Measurements from ENCODE around the gene HSPG2. TPM values are rescaled to one million over a fixed set of nuclear protein-coding genes. Genes with fewer than 3 reads are reported as not detected.

HSPG2 gene
- total and polyA plus RNA-seq, 9 of the 15 experiments (the other 6 are each of a cell fraction or from before 2014, with no cell fraction given) = 0.14 to 160 (median 15.7) TPM

DNA sequence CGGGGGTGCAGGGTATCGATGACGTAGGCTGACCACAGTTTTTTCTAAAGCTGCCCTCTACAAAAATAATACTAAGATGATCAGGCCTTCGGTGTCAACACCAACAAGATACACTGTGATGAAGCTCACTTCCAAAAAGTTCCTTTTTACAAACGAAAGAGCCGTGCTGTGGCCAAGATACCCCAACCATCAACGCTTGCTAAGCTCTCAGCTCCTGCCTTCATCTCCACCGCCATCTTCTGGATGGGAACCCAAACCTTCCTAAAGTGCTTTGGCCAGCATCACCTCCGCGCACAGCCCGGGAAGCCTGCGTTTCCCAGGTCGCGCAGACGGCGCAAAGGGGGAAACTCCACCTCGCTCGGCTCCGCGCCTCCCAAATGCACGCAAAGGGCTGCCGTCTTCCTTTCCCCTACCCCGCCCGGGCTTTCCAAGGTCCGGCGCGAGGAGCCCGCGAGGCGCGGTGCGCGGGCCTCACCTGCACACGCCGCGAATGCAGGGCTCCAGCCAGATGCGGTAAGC lies 154.7 kb downstream of the HSPG2 start (continued):
- TF ChIP-seq ZNF561 (CRISPR knock-in tag; conservative IDR thresholded peaks at IDR 0.05) = no peak
- no peak for TF ChIP-seq CSDE1 (IDR thresholded peaks at IDR 0.05)
- TF ChIP-seq, protein P1, sequence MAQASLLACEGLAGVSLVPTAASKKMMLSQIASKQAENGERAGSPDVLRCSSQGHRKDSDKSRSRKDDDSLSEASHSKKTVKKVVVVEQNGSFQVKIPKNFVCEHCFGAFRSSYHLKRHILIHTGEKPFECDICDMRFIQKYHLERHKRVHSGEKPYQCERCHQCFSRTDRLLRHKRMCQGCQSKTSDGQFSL (CRISPR knock-in tag; IDR thresholded peaks at IDR 0.05) = 0 out of 2 replicates have a peak, but pooled peaks have one; percentile 23
- TF ChIP-seq, protein P1 (tag; IDR thresholded peaks at IDR 0.05) = no peak
- TF ChIP-seq TBL1XR1 (IDR thresholded peaks at IDR 0.05; ENCODE audit: low read length in 2 of 2) = peak in 1 of 2 experiments; percentile 12; a peak in 2 of 4 replicates
- peak; percentile 44; the same call in 1 of the 2 replicates for TF ChIP-seq ATF7 (IDR thresholded peaks at IDR 0.05)
- TF ChIP-seq PTBP1 (IDR thresholded peaks at IDR 0.05; ENCODE audit: low read depth, low read length) = no peak
- 0 out of 2 replicates have a peak, but pooled peaks have one; percentile 18 for TF ChIP-seq MECOM (CRISPR knock-in tag; IDR thresholded peaks at IDR 0.05)
- TF ChIP-seq ZNF253 (CRISPR knock-in tag; conservative IDR thresholded peaks at IDR 0.05) = no peak
- no peak for TF ChIP-seq SMAD1 (IDR thresholded peaks at IDR 0.05; ENCODE audit: low read depth, low read length, partially characterized antibody)
- no peak for TF ChIP-seq POLR3A (IDR thresholded peaks at IDR 0.05; ENCODE audit: borderline replicate concordance, extremely low read depth, insufficient read depth, insufficient read length)
- TF ChIP-seq RUNX1 (IDR thresholded peaks at IDR 0.05; ENCODE audit: low read depth) = no peak
- TF ChIP-seq SUPT5H (IDR thresholded peaks at IDR 0.05) = no peak; the same call in none of the 2 replicates
- no peak for TF ChIP-seq POLR2A (conservative IDR thresholded peaks at IDR 0.05)
- TF ChIP-seq TRIM28 (IDR thresholded peaks at IDR 0.05) = no peak; the same call in 1 of the 2 replicates
- TF ChIP-seq, protein P2, sequence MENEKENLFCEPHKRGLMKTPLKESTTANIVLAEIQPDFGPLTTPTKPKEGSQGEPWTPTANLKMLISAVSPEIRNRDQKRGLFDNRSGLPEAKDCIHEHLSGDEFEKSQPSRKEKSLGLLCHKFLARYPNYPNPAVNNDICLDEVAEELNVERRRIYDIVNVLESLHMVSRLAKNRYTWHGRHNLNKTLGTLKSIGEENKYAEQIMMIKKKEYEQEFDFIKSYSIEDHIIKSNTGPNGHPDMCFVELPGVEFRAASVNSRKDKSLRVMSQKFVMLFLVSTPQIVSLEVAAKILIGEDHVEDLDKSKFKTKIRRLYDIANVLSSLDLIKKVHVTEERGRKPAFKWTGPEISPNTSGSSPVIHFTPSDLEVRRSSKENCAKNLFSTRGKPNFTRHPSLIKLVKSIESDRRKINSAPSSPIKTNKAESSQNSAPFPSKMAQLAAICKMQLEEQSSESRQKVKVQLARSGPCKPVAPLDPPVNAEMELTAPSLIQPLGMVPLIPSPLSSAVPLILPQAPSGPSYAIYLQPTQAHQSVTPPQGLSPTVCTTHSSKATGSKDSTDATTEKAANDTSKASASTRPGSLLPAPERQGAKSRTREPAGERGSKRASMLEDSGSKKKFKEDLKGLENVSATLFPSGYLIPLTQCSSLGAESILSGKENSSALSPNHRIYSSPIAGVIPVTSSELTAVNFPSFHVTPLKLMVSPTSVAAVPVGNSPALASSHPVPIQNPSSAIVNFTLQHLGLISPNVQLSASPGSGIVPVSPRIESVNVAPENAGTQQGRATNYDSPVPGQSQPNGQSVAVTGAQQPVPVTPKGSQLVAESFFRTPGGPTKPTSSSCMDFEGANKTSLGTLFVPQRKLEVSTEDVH (IDR thresholded peaks at IDR 0.05; ENCODE audit: low read depth, partially characterized antibody) = peak; percentile 29
- TF ChIP-seq, protein P3, sequence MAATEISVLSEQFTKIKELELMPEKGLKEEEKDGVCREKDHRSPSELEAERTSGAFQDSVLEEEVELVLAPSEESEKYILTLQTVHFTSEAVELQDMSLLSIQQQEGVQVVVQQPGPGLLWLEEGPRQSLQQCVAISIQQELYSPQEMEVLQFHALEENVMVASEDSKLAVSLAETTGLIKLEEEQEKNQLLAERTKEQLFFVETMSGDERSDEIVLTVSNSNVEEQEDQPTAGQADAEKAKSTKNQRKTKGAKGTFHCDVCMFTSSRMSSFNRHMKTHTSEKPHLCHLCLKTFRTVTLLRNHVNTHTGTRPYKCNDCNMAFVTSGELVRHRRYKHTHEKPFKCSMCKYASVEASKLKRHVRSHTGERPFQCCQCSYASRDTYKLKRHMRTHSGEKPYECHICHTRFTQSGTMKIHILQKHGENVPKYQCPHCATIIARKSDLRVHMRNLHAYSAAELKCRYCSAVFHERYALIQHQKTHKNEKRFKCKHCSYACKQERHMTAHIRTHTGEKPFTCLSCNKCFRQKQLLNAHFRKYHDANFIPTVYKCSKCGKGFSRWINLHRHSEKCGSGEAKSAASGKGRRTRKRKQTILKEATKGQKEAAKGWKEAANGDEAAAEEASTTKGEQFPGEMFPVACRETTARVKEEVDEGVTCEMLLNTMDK (IDR thresholded peaks at IDR 0.05; ENCODE audit: borderline replicate concordance, insufficient read depth, low read depth, low read length, poor library complexity, severe bottlenecking) = no peak
- TF ChIP-seq JUN (IDR thresholded peaks at IDR 0.05; ENCODE audit: borderline replicate concordance, low read depth, low read length) = no peak
- TF ChIP-seq JUN (CRISPR knock-in tag; IDR thresholded peaks at IDR 0.05; ENCODE audit: borderline replicate concordance) = no peak; the same call in 1 of the 2 replicates
- TF ChIP-seq, protein P4, sequence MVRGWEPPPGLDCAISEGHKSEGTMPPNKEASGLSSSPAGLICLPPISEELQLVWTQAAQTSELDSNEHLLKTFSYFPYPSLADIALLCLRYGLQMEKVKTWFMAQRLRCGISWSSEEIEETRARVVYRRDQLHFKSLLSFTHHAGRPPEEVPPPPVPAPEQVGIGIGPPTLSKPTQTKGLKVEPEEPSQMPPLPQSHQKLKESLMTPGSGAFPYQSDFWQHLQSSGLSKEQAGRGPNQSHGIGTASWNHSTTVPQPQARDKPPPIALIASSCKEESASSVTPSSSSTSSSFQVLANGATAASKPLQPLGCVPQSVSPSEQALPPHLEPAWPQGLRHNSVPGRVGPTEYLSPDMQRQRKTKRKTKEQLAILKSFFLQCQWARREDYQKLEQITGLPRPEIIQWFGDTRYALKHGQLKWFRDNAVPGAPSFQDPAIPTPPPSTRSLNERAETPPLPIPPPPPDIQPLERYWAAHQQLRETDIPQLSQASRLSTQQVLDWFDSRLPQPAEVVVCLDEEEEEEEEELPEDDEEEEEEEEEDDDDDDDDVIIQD (CRISPR knock-in tag; IDR thresholded peaks at IDR 0.05) = no peak
- no peak for TF ChIP-seq CAMTA2 (CRISPR knock-in tag; conservative IDR thresholded peaks at IDR 0.05)
- no peak for TF ChIP-seq MTA2 (IDR thresholded peaks at IDR 0.05; ENCODE audit: low read depth)
- TF ChIP-seq ZNF124 (CRISPR knock-in tag; IDR thresholded peaks at IDR 0.05) = no peak
